Measurements from ENCODE around the gene ZDHHC20.

Gene ZDHHC20

GRCh38 chr13:21361706-21362105 lies 97.4 kb downstream of the ZDHHC20 start:
- no peak for DNase-seq (ENCODE audit: low spot score)

- no peak for DNase-seq (ENCODE audit: low spot score)
These were observed 98.0 kb downstream of the ZDHHC20 start for GRCh38 chr13:21361123-21361522.

GRCh38 chr13:21360463-21360862 lies 98.6 kb downstream of the ZDHHC20 start:
- DNase-seq (ENCODE audit: low spot score): no peak

- DNase-seq (ENCODE audit: low spot score): no peak
These were observed 99.2 kb downstream of the ZDHHC20 start for GRCh38 chr13:21359855-21360254.

- no peak for DNase-seq (ENCODE audit: low spot score)
These were observed 103.8 kb downstream of the ZDHHC20 start for GRCh38 chr13:21355304-21355703.

- DNase-seq (ENCODE audit: low spot score): no peak
These were observed 104.4 kb downstream of the ZDHHC20 start for GRCh38 chr13:21354721-21355120.

- no peak for DNase-seq (ENCODE audit: low spot score)
These were observed 110.5 kb downstream of the ZDHHC20 start for GRCh38 chr13:21348488-21349120.

- DNase-seq (ENCODE audit: low spot score): no peak
These were observed 111.3 kb downstream of the ZDHHC20 start for GRCh38 chr13:21347753-21348318.

- no peak for DNase-seq (ENCODE audit: low spot score)
These were observed 114.4 kb downstream of the ZDHHC20 start for GRCh38 chr13:21344662-21345176.

GRCh38 chr13:21343659-21344058 lies 115.4 kb downstream of the ZDHHC20 start:
- no peak for DNase-seq (ENCODE audit: low spot score)

- DNase-seq (ENCODE audit: low spot score): no peak
These were observed 116.2 kb downstream of the ZDHHC20 start for GRCh38 chr13:21342699-21343442.

GRCh38 chr13:21341637-21342422 lies 117.3 kb downstream of the ZDHHC20 start:
- no peak for DNase-seq (ENCODE audit: low spot score)

GRCh38 chr13:21338639-21339278 lies 120.3 kb downstream of the ZDHHC20 start:
- DNase-seq (ENCODE audit: low spot score): no peak

GRCh38 chr13:21338156-21338555 lies 120.9 kb downstream of the ZDHHC20 start:
- DNase-seq (ENCODE audit: low spot score): no peak

GRCh38 chr13:21336609-21337349 lies 122.3 kb downstream of the ZDHHC20 start:
- DNase-seq (ENCODE audit: low spot score): no peak

GRCh38 chr13:21333186-21333585 lies 125.9 kb downstream of the ZDHHC20 start:
- DNase-seq (ENCODE audit: low spot score): no peak

- DNase-seq (ENCODE audit: low spot score): no peak
These were observed 128.8 kb downstream of the ZDHHC20 start for GRCh38 chr13:21330126-21330861.

GRCh38 chr13:21328836-21329477 lies 130.1 kb downstream of the ZDHHC20 start:
- no peak for DNase-seq (ENCODE audit: low spot score)

GRCh38 chr13:21328201-21328600 lies 130.9 kb downstream of the ZDHHC20 start:
- DNase-seq (ENCODE audit: low spot score): no peak

Data from SW480 (cell line).